Left ventricle myocardium inferior (tissue), 1 donor: ENCODE measurements around the gene SMIM15. TPM values are rescaled to one million over a fixed set of nuclear protein-coding genes. Genes with fewer than 3 reads are reported as not detected.

Experiments used
- DNase-seq: peaks from one replicate; pipeline ENCODE4 v3.0.0-alpha.2; 2020
- H3K27ac ChIP-seq: fragments of 200-600 bp; replicated peaks from 2 replicates; pipeline ENCODE4 v1.8.0; 2021
- H3K27me3 ChIP-seq: fragments of 200-600 bp; 2 replicates; pipeline ENCODE4 v1.8.0; 2021; ENCODE audit warnings: low read depth
- H3K36me3 ChIP-seq: fragments of 200-600 bp; 2 replicates; pipeline ENCODE4 v1.8.0; 2021
- H3K4me1 ChIP-seq: fragments of 200-600 bp; 2 replicates; pipeline ENCODE4 v1.8.0; 2021
- H3K4me3 ChIP-seq: fragments of 200-600 bp; 2 replicates; pipeline ENCODE4 v1.8.0; 2021; ENCODE audit warnings: mild to moderate bottlenecking, moderate library complexity
- H3K9me3 ChIP-seq: fragments of 200-600 bp; replicated peaks from 2 replicates; pipeline ENCODE4 v1.8.0; 2021
- CTCF ChIP-seq: fragments of 200-600 bp; IDR thresholded peaks from 2 replicates; pipeline ENCODE4 v1.8.0; 2021; ENCODE audit warnings: antibody characterized with exemption, mild to moderate bottlenecking, borderline replicate concordance
- intact Hi-C: fragments of 100-400 bp; cut with micrococcal nuclease; formaldehyde crosslinking; loops from one replicate; pipeline ENCODE4 v1.11.0; 2022
- total RNA-seq: library from RNA; stranded (reverse); fragmentation: NEBNext Ultra II Directional; extraction: Animal tissue kit (Norgen Biotek cat#: 25700); gene quantifications from one replicate; pipeline ENCODE4 v1.2.1, GENCODE V29; 2021
- donor health status: DM: no; HTN: yes; CAD: no; lungs with severe emphysema.

Gene SMIM15
- total RNA-seq, 1 donor from 2014 or later, result 23.3 TPM

- no peak overlapping the region for H3K4me3 ChIP-seq
- DNase-seq, result no peak
- TF ChIP-seq CTCF, result no peak
- intact Hi-C loops, result no loop called here
- H3K27me3 ChIP-seq, result no peaks in the 10 kb centered on the region
- no peaks in the 10 kb centered on the region for H3K36me3 ChIP-seq
- H3K9me3 ChIP-seq, result peaks cover 6% of the 10 kb centered on the region
- H3K27ac ChIP-seq, result no peak overlapping the region
- no peaks in the 10 kb centered on the region for H3K4me1 ChIP-seq
These were observed 19.9 kb downstream of the SMIM15 start for GRCh38 chr5:61142391-61142790.

GRCh38 chr5:61141801-61142200 is 20.5 kb downstream of the SMIM15 start:
- Histone ChIP-seq H3K4me1 (no peaks in the 10 kb centered on the region), H3K4me3 (no peak overlapping the region), H3K27me3 (no peaks in the 10 kb centered on the region), H3K36me3 (no peaks in the 10 kb centered on the region), H3K27ac (no peak overlapping the region), H3K9me3 (peaks cover 2% of the 10 kb centered on the region)
- intact Hi-C loops, result no loop called here
- no peak for TF ChIP-seq CTCF
- DNase-seq, result no peak

GRCh38 chr5:61139931-61140330 is 22.3 kb downstream of the SMIM15 start:
- DNase-seq, result no peak
- Histone ChIP-seq H3K27me3 (no peaks in the 10 kb centered on the region), H3K4me1 (no peaks in the 10 kb centered on the region), H3K9me3 (no peaks in the 10 kb centered on the region), H3K27ac (no peak overlapping the region), H3K4me3 (no peak overlapping the region), H3K36me3 (no peaks in the 10 kb centered on the region)
- intact Hi-C loops, result no loop called here
- TF ChIP-seq CTCF, result no peak

GRCh38 chr5:61139094-61139873 is 23.0 kb downstream of the SMIM15 start:
- intact Hi-C loops, result no loop called here

GRCh38 chr5:61137835-61138234 is 24.4 kb downstream of the SMIM15 start:
- no peak overlapping the region for H3K4me3 ChIP-seq
- no peak for TF ChIP-seq CTCF

More at GRCh38 chr5:61139094-61139873, 23.0 kb downstream of the SMIM15 start:
- no peak for DNase-seq
- no peak overlapping the region for H3K27ac ChIP-seq
- H3K36me3 ChIP-seq, result no peaks in the 10 kb centered on the region
- no peaks in the 10 kb centered on the region for H3K9me3 ChIP-seq
- H3K27me3 ChIP-seq, result no peaks in the 10 kb centered on the region
- no peak overlapping the region for H3K4me3 ChIP-seq
- H3K4me1 ChIP-seq, result no peaks in the 10 kb centered on the region
- no peak for TF ChIP-seq CTCF

More at GRCh38 chr5:61137835-61138234, 24.4 kb downstream of the SMIM15 start:
- intact Hi-C loops, result no loop called here
- Histone ChIP-seq H3K36me3 (no peaks in the 10 kb centered on the region), H3K4me1 (no peaks in the 10 kb centered on the region), H3K27me3 (no peaks in the 10 kb centered on the region), H3K9me3 (no peaks in the 10 kb centered on the region), H3K27ac (no peak overlapping the region)
- DNase-seq, result no peak
